GM23338 (cell line): ENCODE results near the gene RNF5. TPM values are rescaled to one million over a fixed set of nuclear protein-coding genes. Genes with fewer than 3 reads are reported as not detected.

ENCODE experiments used
- ATAC-seq: fragments of 200-7000 bp; cut with Tn5 transposase; 3 replicates; pipeline ENCODE4 v1.9.1; 2020
- DNase-seq: peaks from one replicate; pipeline ENCODE4 v3.0.0-alpha.2; 2015; ENCODE audit warnings: low spot score
- H2AFZ ChIP-seq: fragments of 200-600 bp; sonication (generic); 2 replicates; pipeline ENCODE4 v1.8.0; 2016; ENCODE audit warnings: antibody characterized with exemption, mild to moderate bottlenecking, moderate library complexity
- H3F3A ChIP-seq: fragments of 200-600 bp; sonication (generic); replicated peaks from 2 replicates; pipeline ENCODE4 v1.8.0; 2017; ENCODE audit warnings: antibody characterized with exemption, mixed run types, low read depth
- H3K27ac ChIP-seq: fragments of 200-600 bp; sonication (generic); 2 replicates; pipeline ENCODE4 v1.6.1; 2016; ENCODE audit warnings: low read depth
- H3K27me3 ChIP-seq: fragments of 200-600 bp; sonication (generic); 2 replicates; pipeline ENCODE4 v1.8.0; 2016; ENCODE audit warnings: mild to moderate bottlenecking, mixed run types, moderate library complexity; ENCODE audit not compliant: insufficient read depth
- H3K36me3 ChIP-seq: fragments of 200-600 bp; sonication (generic); 2 replicates; pipeline ENCODE4 v1.8.0; 2016; ENCODE audit warnings: mild to moderate bottlenecking; ENCODE audit not compliant: insufficient read depth
- H3K4me1 ChIP-seq: fragments of 200-600 bp; sonication (generic); 2 replicates; pipeline ENCODE4 v1.8.0; 2016; ENCODE audit warnings: mild to moderate bottlenecking, moderate library complexity; ENCODE audit not compliant: insufficient read depth
- H3K4me2 ChIP-seq: fragments of 200-600 bp; sonication (generic); 2 replicates; pipeline ENCODE4 v1.7.1; 2017; ENCODE audit warnings: mixed run types
- H3K4me3 ChIP-seq: fragments of 200-600 bp; sonication (generic); 2 replicates; pipeline ENCODE4 v1.6.1; 2016; ENCODE audit warnings: mixed run types
- H3K79me2 ChIP-seq: fragments of 200-600 bp; sonication (generic); replicated peaks from 2 replicates; pipeline ENCODE4 v1.8.0; 2017; ENCODE audit warnings: mild to moderate bottlenecking; ENCODE audit not compliant: insufficient read depth
- H3K9me2 ChIP-seq: fragments of 200-600 bp; sonication (generic); 2 replicates; pipeline ENCODE4 v1.8.0; 2017; ENCODE audit not compliant: insufficient read depth
- H4K20me1 ChIP-seq: fragments of 200-600 bp; sonication (generic); replicated peaks from 2 replicates; pipeline ENCODE4 v1.8.0; 2017; ENCODE audit warnings: mild to moderate bottlenecking; ENCODE audit not compliant: insufficient read depth
- H3K27ac Mint-ChIP-seq: 2 replicates; pipeline ENCODE4 v1.8.0; 2020; ENCODE audit warnings: inconsistent platforms, mild to moderate bottlenecking, moderate library complexity, mixed read lengths
- H3K27me3 Mint-ChIP-seq: 3 replicates; pipeline ENCODE4 v1.8.0; 2022; ENCODE audit warnings: low read depth, mild to moderate bottlenecking, moderate library complexity, mixed read lengths, inconsistent platforms; ENCODE audit not compliant: insufficient read depth, poor library complexity
- H3K36me3 Mint-ChIP-seq: 3 replicates; pipeline ENCODE4 v1.8.0; 2021; ENCODE audit warnings: low read depth, mild to moderate bottlenecking, inconsistent platforms, moderate library complexity, mixed read lengths
- H3K4me1 Mint-ChIP-seq: 3 replicates; pipeline ENCODE4 v1.8.0; 2020; ENCODE audit warnings: mild to moderate bottlenecking, inconsistent platforms, mixed read lengths
- H3K4me3 Mint-ChIP-seq: 3 replicates; pipeline ENCODE4 v1.8.0; 2021; ENCODE audit warnings: moderate library complexity, mild to moderate bottlenecking, inconsistent platforms, mixed read lengths
- H3K9me3 Mint-ChIP-seq: 3 replicates; pipeline ENCODE4 v1.8.0; 2020; ENCODE audit warnings: moderate library complexity, mild to moderate bottlenecking, inconsistent platforms, mixed read lengths
- CTCF ChIP-seq, 2 experiments: fragments of 200-600 bp in 1 of 2; sonication (generic) in 1 of 2; conservative IDR thresholded peaks; 2 replicates each; pipeline versions ENCODE4 v1.5.1 to v1.6.1; 2016 to 2017; ENCODE audit warnings: antibody characterized with exemption in 2 of 2, low read depth in 2 of 2, mild to moderate bottlenecking in 2 of 2, moderate library complexity in 1 of 2
- JUNB ChIP-seq: IDR thresholded peaks from one replicate; pipeline ENCODE4 v1.6.1; 2016; ENCODE audit warnings: antibody characterized with exemption; ENCODE audit not compliant: unreplicated experiment
- POLR2AphosphoS5 ChIP-seq: IDR thresholded peaks from 2 replicates; pipeline ENCODE4 v1.6.1; 2016; ENCODE audit warnings: antibody characterized with exemption, low read depth
- REST ChIP-seq: IDR thresholded peaks from one replicate; pipeline ENCODE4 v1.6.1; 2018; ENCODE audit warnings: antibody characterized with exemption; ENCODE audit not compliant: unreplicated experiment
- STAT1 ChIP-seq: IDR thresholded peaks from one replicate; pipeline ENCODE4 v1.6.1; 2016; ENCODE audit warnings: antibody characterized with exemption; ENCODE audit not compliant: unreplicated experiment
- ZNF114 ChIP-seq: fragments of 250-450 bp; sonication (Bioruptor Pico); IDR thresholded peaks from 2 replicates; pipeline ENCODE4 v1.5.0; 2020; ENCODE audit warnings: mild to moderate bottlenecking, moderate library complexity
- ZNF331 ChIP-seq: fragments of 250-450 bp; sonication (Bioruptor Pico); IDR thresholded peaks from 2 replicates; pipeline ENCODE4 v1.5.0; 2020; ENCODE audit warnings: low read depth, mild to moderate bottlenecking, moderate library complexity
- ZNF462 ChIP-seq: fragments of 250-450 bp; sonication (Bioruptor Pico); IDR thresholded peaks from 2 replicates; pipeline ENCODE4 v1.5.0; 2020; ENCODE audit warnings: mild to moderate bottlenecking, moderate library complexity
- polyA plus RNA-seq: library from polyadenylated mRNA; unstranded; fragments of >200 nt; fragmentation: Nextera tagmentation; extraction: Ambion mirVana; gene quantifications from 2 replicates; pipeline ENCODE4 v1.2.1, GENCODE V29; 2016
- total RNA-seq: library from RNA; depleted of rRNA; stranded (reverse); fragments of >200 nt; shearing (Covaris generic); gene quantifications from 2 replicates; pipeline ENCODE4 v1.2.3, GENCODE V29; 2014

RNF5 gene
- total and polyA plus RNA-seq, 2 experiments from 2014 or later = 119 to 164 TPM

GRCh38 chr6:32166411-32167061, 11.7 kb upstream of the RNF5 start:
- H3K9me3 Mint-ChIP-seq = no peaks in the 10 kb centered on the region
- ATAC-seq (peak; percentile 94), DNase-seq (peak; percentile 95)
- H3K4me1 Mint-ChIP-seq = peaks cover 23% of the 10 kb centered on the region
- Histone ChIP-seq H3F3A (peaks cover 12% of the 10 kb centered on the region), H3K4me2 (peak overlapping the region; percentile 89), H3K4me3 (peak overlapping the region; percentile 64), H2AFZ (no peak overlapping the region), H3K36me3 (no peaks in the 10 kb centered on the region; the same call in 1 of the 2 replicates), H3K79me2 (no peaks in the 10 kb centered on the region), H3K9me2 (no peaks in the 10 kb centered on the region), H3K4me1 (peaks cover 12% of the 10 kb centered on the region), H4K20me1 (peaks cover 9% of the 10 kb centered on the region; the same call in 1 of the 2 replicates), H3K27me3 (no peaks in the 10 kb centered on the region), H3K27ac (peak overlapping the region; percentile 87; the same call in 1 of the 2 replicates)
- H3K4me3 Mint-ChIP-seq = no peak overlapping the region
- peak; percentile 59 for TF ChIP-seq POLR2AphosphoS5
- TF ChIP-seq CTCF (conservative IDR thresholded peaks at IDR 0.05; ENCODE audit: low read depth in 2 of 2) = peak; percentile 57 to 89
- no peak for TF ChIP-seq REST
- H3K36me3 Mint-ChIP-seq = peaks cover 68% of the 10 kb centered on the region
- peaks cover 10% of the 10 kb centered on the region for H3K27me3 Mint-ChIP-seq
- peak overlapping the region; percentile 81 for H3K27ac Mint-ChIP-seq

GRCh38 chr6:32167154-32167760, 10.9 kb upstream of the RNF5 start:
- Mint-ChIP-seq H3K4me3 (no peak overlapping the region; the same call in 2 of the 3 replicates), H3K9me3 (no peaks in the 10 kb centered on the region), H3K4me1 (peaks cover 20% of the 10 kb centered on the region), H3K36me3 (peaks cover 68% of the 10 kb centered on the region), H3K27me3 (peaks cover 10% of the 10 kb centered on the region), H3K27ac (peak overlapping the region; percentile 81)
- no peaks in the 10 kb centered on the region for H3K9me2 ChIP-seq
- H3K4me2 ChIP-seq = peak overlapping the region; percentile 89
- peak overlapping the region; percentile 87 for H3K27ac ChIP-seq
- H3K27me3 ChIP-seq = no peaks in the 10 kb centered on the region
- no peak for TF ChIP-seq ZNF114
- no peak for TF ChIP-seq JUNB
- no peak for TF ChIP-seq STAT1
- TF ChIP-seq ZNF331 (CRISPR knock-in tag) = no peak
- no peak for TF ChIP-seq ZNF462 (CRISPR knock-in tag)
- H4K20me1 ChIP-seq = peaks cover 9% of the 10 kb centered on the region; the same call in 1 of the 2 replicates
- ATAC-seq = peak; percentile 53
- H2AFZ ChIP-seq = no peak overlapping the region
- DNase-seq = peak; percentile 75
- H3K79me2 ChIP-seq = peaks cover 6% of the 10 kb centered on the region; the same call in 1 of the 2 replicates
- H3K4me3 ChIP-seq = peak overlapping the region; percentile 64
- peaks cover 12% of the 10 kb centered on the region for H3K4me1 ChIP-seq
- peaks cover 12% of the 10 kb centered on the region for H3F3A ChIP-seq
- no peaks in the 10 kb centered on the region; the same call in 1 of the 2 replicates for H3K36me3 ChIP-seq
